Ishikawa (cell line): ENCODE data around the gene CACNA1E.

Experiments used
- CEBPB ChIP-seq: IDR thresholded peaks from 2 replicates; pipeline ENCODE4 v1.6.1; 2012
- EGR1 ChIP-seq: IDR thresholded peaks from 2 replicates; pipeline ENCODE4 v1.6.1; 2012
- TAF1 ChIP-seq: IDR thresholded peaks from 2 replicates; pipeline ENCODE4 v1.6.1; 2012; ENCODE audit warnings: low read depth, mild to moderate bottlenecking
- USF1 ChIP-seq: IDR thresholded peaks from 2 replicates; pipeline ENCODE4 v1.6.1; 2012

- TF ChIP-seq CEBPB (no peak), USF1 (no peak), EGR1 (no peak), TAF1 (no peak)
These were observed 41.2 kb upstream of the CACNA1E start for GRCh38 chr1:181442181-181442525.
